OCI-LY1 (cell line): Measurements from ENCODE around the gene SFI1.

ENCODE experiments used
- CTCF ChIP-seq: fragments of 200-600 bp; sonication (generic), shearing (Covaris generic); IDR thresholded peaks from 2 replicates; pipeline ENCODE4 v1.5.1; 2017; ENCODE audit warnings: mild to moderate bottlenecking, antibody characterized with exemption, low read length, moderate library complexity, mixed read lengths
- EZH2 ChIP-seq: fragments of 200-600 bp; sonication (generic), shearing (Covaris generic); IDR thresholded peaks from 2 replicates; pipeline ENCODE4 v1.8.0; 2017; ENCODE audit warnings: borderline replicate concordance, mixed run types, mild to moderate bottlenecking, antibody characterized with exemption, low read length, moderate library complexity, mixed read lengths

GRCh38 chr22:31447337-31447736 lies 49.0 kb upstream of the SFI1 start:
- no peak for TF ChIP-seq EZH2
- no peak for TF ChIP-seq CTCF
